Measurements from ENCODE around the gene TRIM66.

DNA sequence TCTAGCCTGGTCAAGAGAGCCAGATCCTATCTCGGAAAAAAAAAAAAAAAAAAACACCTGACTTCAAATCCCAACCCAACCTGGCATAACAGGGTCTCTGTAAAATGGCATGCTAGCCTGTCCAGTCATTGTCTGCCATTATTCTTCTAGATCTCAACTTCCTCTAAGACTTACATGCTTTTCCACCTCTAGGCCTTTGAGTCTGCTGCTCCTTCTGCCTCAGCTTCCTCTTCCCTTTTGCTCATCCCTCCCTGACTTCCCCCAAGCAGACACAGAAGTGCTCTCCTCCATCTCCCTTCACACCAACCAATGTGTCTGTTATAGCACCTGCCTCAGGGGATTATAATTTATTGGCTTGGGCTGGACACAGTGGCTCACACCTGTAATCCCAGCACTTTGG is 96.3 kb downstream of the TRIM66 start:
- no peak for TF ChIP-seq CTCF (IDR thresholded peaks at IDR 0.05)
- TF ChIP-seq POLR2A (IDR thresholded peaks at IDR 0.05), result no peak
